Astrocyte (in vitro differentiated cells and primary cell): ENCODE data around the gene MCMBP.
"Not testable (repeated sequence)": the region's sequence is repeated elsewhere in the genome, so short reads cannot be mapped to it uniquely, and the experiment has no call there.

ENCODE experiments used
- CTCF ChIP-seq: IDR thresholded peaks from 2 replicates; pipeline ENCODE4 v1.5.1; 2011; ENCODE audit warnings: low read depth, mild to moderate bottlenecking, inconsistent platforms, low read length, moderate library complexity; ENCODE audit not compliant: insufficient read depth
- EZH2 ChIP-seq: IDR thresholded peaks from 2 replicates; pipeline ENCODE4 v1.6.1; 2012; ENCODE audit warnings: mild to moderate bottlenecking, low read length, inconsistent platforms; ENCODE audit not compliant: insufficient read depth

GRCh38 chr10:119889201-119889600, 16.6 kb upstream of the MCMBP start:
- not testable (repeated sequence) for TF ChIP-seq CTCF, EZH2
